PC-9 (cell line): Measurements from ENCODE around the gene LDAF1. TPM values are rescaled to one million over a fixed set of nuclear protein-coding genes. Genes with fewer than 3 reads are reported as not detected.

Source experiments
- BruUV-seq: library from RNA; stranded (reverse); fragments of 400-500 nt; replicated peaks from 2 replicates; lab custom pipeline; 2021; lab: Mats Ljungman, UMichigan
- CTCF ChIA-PET: fragments of 300-600 bp; sonication (Branson Sonifier 250); formaldehyde crosslinking; loops from one replicate; lab custom pipeline; 2022; ENCODE audit warnings: antibody characterized with exemption; lab: Charles Lee
- POLR2A ChIA-PET: fragments of 300-600 bp; sonication (Branson Sonifier 250); formaldehyde crosslinking; loops from one replicate; lab custom pipeline; 2022; ENCODE audit warnings: antibody characterized with exemption; ENCODE audit not compliant: unreplicated experiment; lab: Charles Lee
- DNase-seq, 2 experiments: peaks; one replicate each; pipeline versions ENCODE4 v3.0.0 to v3.0.0-alpha.2; 2015 to 2022; ENCODE audit warnings: mixed read lengths in 1 of 2
- H2AFZ ChIP-seq: fragments of 200-600 bp; sonication (generic); 2 replicates; pipeline ENCODE4 v1.8.1; 2017; ENCODE audit warnings: antibody characterized with exemption
- H3F3A ChIP-seq: fragments of 200-600 bp; sonication (generic); 2 replicates; pipeline ENCODE4 v1.8.1; 2017; ENCODE audit warnings: antibody characterized with exemption, mild to moderate bottlenecking, low read depth; ENCODE audit not compliant: insufficient read depth
- H3K27ac ChIP-seq: fragments of 200-600 bp; sonication (generic); 2 replicates; pipeline ENCODE4 v1.6.1; 2016; ENCODE audit warnings: mixed run types
- H3K27me3 ChIP-seq: fragments of 200-600 bp; sonication (generic); 2 replicates; pipeline ENCODE4 v1.6.1; 2016; ENCODE audit warnings: low read depth, mixed run types; ENCODE audit not compliant: insufficient read depth
- H3K36me3 ChIP-seq: fragments of 200-600 bp; sonication (generic); 2 replicates; pipeline ENCODE4 v1.6.1; 2016; ENCODE audit warnings: low read depth, mixed run types
- H3K4me1 ChIP-seq: fragments of 200-600 bp; sonication (generic); replicated peaks from 2 replicates; pipeline ENCODE4 v1.6.1; 2016; ENCODE audit warnings: mixed run types; ENCODE audit not compliant: insufficient read depth
- H3K4me2 ChIP-seq: fragments of 200-600 bp; sonication (generic); 2 replicates; pipeline ENCODE4 v1.6.1; 2017; ENCODE audit warnings: mixed run types
- H3K4me3 ChIP-seq: fragments of 200-600 bp; sonication (generic); 2 replicates; pipeline ENCODE4 v1.6.1; 2016; ENCODE audit warnings: mixed run types
- H3K79me2 ChIP-seq: fragments of 200-600 bp; sonication (generic); 2 replicates; pipeline ENCODE4 v1.6.1; 2017; ENCODE audit warnings: low read depth, mixed run types
- H3K9me2 ChIP-seq: fragments of 200-600 bp; sonication (generic); 2 replicates; pipeline ENCODE4 v1.8.1; 2017; ENCODE audit warnings: mild to moderate bottlenecking; ENCODE audit not compliant: insufficient read depth
- H3K9me3 ChIP-seq: fragments of 200-600 bp; sonication (generic); 2 replicates; pipeline ENCODE4 v1.8.1; 2016; ENCODE audit warnings: low read depth; ENCODE audit not compliant: insufficient read depth
- H4K20me1 ChIP-seq: fragments of 200-600 bp; sonication (generic); 2 replicates; pipeline ENCODE4 v1.8.1; 2017; ENCODE audit not compliant: insufficient read depth
- CTCF ChIP-seq: fragments of 200-600 bp; sonication (generic); conservative IDR thresholded peaks from 2 replicates; pipeline ENCODE4 v1.6.1; 2017; ENCODE audit warnings: mixed run types, antibody characterized with exemption, mild to moderate bottlenecking, moderate library complexity
- EZH2 ChIP-seq: fragments of 200-600 bp; sonication (generic); IDR thresholded peaks from 2 replicates; pipeline ENCODE4 v1.8.0; 2017; ENCODE audit warnings: antibody characterized with exemption, low read depth
- intact Hi-C: fragments of 100-400 bp; cut with micrococcal nuclease; formaldehyde crosslinking; loops from one replicate; pipeline ENCODE4 v1.10.0; 2022; ENCODE audit not compliant: unreplicated experiment
- total RNA-seq: library from RNA; stranded (reverse); gene quantifications from 2 replicates; pipeline ENCODE4 v1.2.3, GENCODE V29; 2021

The LDAF1 gene
- total RNA-seq, 1 experiment from 2014 or later, result 47.6 TPM

- DNase-seq, result no peak
- no peaks in the 10 kb centered on the region for H3K9me3 ChIP-seq
- H3K79me2 ChIP-seq, result 0 out of 2 replicates have a peak, but pooled peaks cover 4% of the 10 kb centered on the region
- TF ChIP-seq EZH2, result no peak
- no peak for TF ChIP-seq CTCF
- ChIA-PET CTCF (interaction anchor here (1.0 kb wide), 1 partner anchor 7 kb away, joined by 4 read pairs; no protein-coding TSS in a partner anchor), POLR2A (interaction anchor here (1.1 kb wide), 1 partner anchor 316 kb away, joined by 3 read pairs; no protein-coding TSS in a partner anchor)
- no peaks in the 10 kb centered on the region for H3K9me2 ChIP-seq
- no peaks in the 10 kb centered on the region for H4K20me1 ChIP-seq
- no peaks in the 10 kb centered on the region for H3K27me3 ChIP-seq
- peaks cover 31% of the 10 kb centered on the region for H3K36me3 ChIP-seq
- BruUV-seq, result no TSS peak
- H2AFZ ChIP-seq, result no peak overlapping the region
- no peaks in the 10 kb centered on the region for H3K4me1 ChIP-seq
- 0 out of 2 replicates have a peak overlapping the region, but pooled peaks have one; percentile 18 for H3K27ac ChIP-seq
- H3K4me2 ChIP-seq, result no peak overlapping the region
- H3F3A ChIP-seq, result no peaks in the 10 kb centered on the region; the same call in 1 of the 2 replicates
- intact Hi-C loops, result no loop called here
- no peak overlapping the region for H3K4me3 ChIP-seq
These were observed 8.1 kb downstream of the LDAF1 start for GRCh38 chr16:21166561-21166961.

GRCh38 chr16:21167360-21167759 lies 8.9 kb downstream of the LDAF1 start:
- Histone ChIP-seq H3K4me2 (no peak overlapping the region), H3K79me2 (0 out of 2 replicates have a peak, but pooled peaks cover 3% of the 10 kb centered on the region), H2AFZ (no peak overlapping the region), H3K9me3 (no peaks in the 10 kb centered on the region), H3K9me2 (no peaks in the 10 kb centered on the region), H3K36me3 (peaks cover 27% of the 10 kb centered on the region), H3K4me3 (no peak overlapping the region), H3K27me3 (no peaks in the 10 kb centered on the region), H3K27ac (peak overlapping the region; percentile 18; the same call in 1 of the 2 replicates), H3F3A (no peaks in the 10 kb centered on the region; the same call in 1 of the 2 replicates), H4K20me1 (no peaks in the 10 kb centered on the region), H3K4me1 (no peaks in the 10 kb centered on the region)
- CTCF ChIA-PET, result interaction anchor here (1.0 to 1.6 kb wide), 2 partner anchors 8 to 134 kb away, joined by 4 to 5 read pairs; no protein-coding TSS in a partner anchor
- POLR2A ChIA-PET, result no interaction called here
- BruUV-seq, result no TSS peak
- DNase-seq, result peak; percentile 60 to 64
- TF ChIP-seq EZH2 (no peak), CTCF (no peak)
- intact Hi-C loops, result no loop called here

- peaks cover 23% of the 10 kb centered on the region for H3K36me3 ChIP-seq
- no peak overlapping the region for H3K4me2 ChIP-seq
- no peaks in the 10 kb centered on the region; the same call in 1 of the 2 replicates for H3F3A ChIP-seq
- no peak for DNase-seq
- H3K9me2 ChIP-seq, result no peaks in the 10 kb centered on the region
- H3K27ac ChIP-seq, result no peak overlapping the region
- H3K79me2 ChIP-seq, result 0 out of 2 replicates have a peak, but pooled peaks cover 3% of the 10 kb centered on the region
- CTCF ChIA-PET, result interaction anchor here (1.6 kb wide), 1 partner anchor 133 kb away, joined by 5 read pairs; no protein-coding TSS in a partner anchor
- no peaks in the 10 kb centered on the region for H3K27me3 ChIP-seq
- no peak overlapping the region for H3K4me3 ChIP-seq
- no peak overlapping the region for H2AFZ ChIP-seq
- no peaks in the 10 kb centered on the region for H3K9me3 ChIP-seq
- no TSS peak for BruUV-seq
- intact Hi-C loops, result no loop called here
- H3K4me1 ChIP-seq, result no peaks in the 10 kb centered on the region
- TF ChIP-seq EZH2, result no peak
- no peak for TF ChIP-seq CTCF
- POLR2A ChIA-PET, result interaction anchor here (0.6 kb wide), 1 partner anchor 1043 kb away, joined by 3 read pairs; no protein-coding TSS in a partner anchor
- no peaks in the 10 kb centered on the region for H4K20me1 ChIP-seq
These were observed 9.6 kb downstream of the LDAF1 start for GRCh38 chr16:21167929-21168602.
